Karpas-422 (cell line): ENCODE measurements around the gene MRLN. TPM values are rescaled to one million over a fixed set of nuclear protein-coding genes. Genes with fewer than 3 reads are reported as not detected.
"Not testable (repeated sequence)": the region's sequence is repeated elsewhere in the genome, so short reads cannot be mapped to it uniquely, and the experiment has no call there.

Experiments
- DNase-seq: peaks from one replicate; pipeline ENCODE4 v3.0.0-alpha.2; 2015
- H2AFZ ChIP-seq: fragments of 200-600 bp; sonication (generic); 2 replicates; pipeline ENCODE4 v1.6.1; 2014; ENCODE audit warnings: antibody characterized with exemption, low read length, mixed read lengths
- H3K27ac ChIP-seq: fragments of 200-600 bp; sonication (generic); 2 replicates; pipeline ENCODE4 v1.5.1; 2014; ENCODE audit warnings: mild to moderate bottlenecking, low read length, moderate library complexity
- H3K27me3 ChIP-seq: fragments of 200-600 bp; sonication (generic); 2 replicates; pipeline ENCODE4 v1.6.1; 2014; ENCODE audit warnings: low read length, mixed read lengths
- H3K36me3 ChIP-seq: fragments of 200-600 bp; sonication (generic); 2 replicates; pipeline ENCODE4 v1.6.1; 2014; ENCODE audit warnings: low read length, mixed read lengths; ENCODE audit not compliant: insufficient read depth
- H3K4me1 ChIP-seq: fragments of 200-600 bp; sonication (generic); 2 replicates; pipeline ENCODE4 v1.6.1; 2014; ENCODE audit warnings: mild to moderate bottlenecking, low read length, mixed read lengths
- H3K4me2 ChIP-seq: fragments of 200-600 bp; sonication (generic); 2 replicates; pipeline ENCODE4 v1.6.1; 2014; ENCODE audit warnings: low read length, low read depth, mild to moderate bottlenecking; ENCODE audit not compliant: poor library complexity, severe bottlenecking
- H3K4me3 ChIP-seq: fragments of 200-600 bp; sonication (generic); 2 replicates; pipeline ENCODE4 v1.5.1; 2014; ENCODE audit warnings: mild to moderate bottlenecking, antibody characterized with exemption, low read length, mixed read lengths
- H3K79me2 ChIP-seq: fragments of 200-600 bp; sonication (generic); 2 replicates; pipeline ENCODE4 v1.6.1; 2014; ENCODE audit warnings: mild to moderate bottlenecking, low read length, mixed read lengths
- H3K9ac ChIP-seq: fragments of 200-600 bp; sonication (generic); 2 replicates; pipeline ENCODE4 v1.6.0; 2014; ENCODE audit warnings: low read length
- H3K9me2 ChIP-seq: fragments of 200-600 bp; sonication (generic), shearing (Covaris generic); replicated peaks from 2 replicates; pipeline ENCODE4 v1.6.0; 2014; ENCODE audit warnings: mild to moderate bottlenecking, low read length, moderate library complexity; ENCODE audit not compliant: insufficient read depth
- H3K9me3 ChIP-seq: fragments of 300-700, 200-600 bp; sonication (generic); 2 replicates; pipeline ENCODE4 v1.6.1; 2014; ENCODE audit warnings: low read length, mixed read lengths
- H4K20me1 ChIP-seq: fragments of 200-600 bp; sonication (generic); 2 replicates; pipeline ENCODE4 v1.6.1; 2014; ENCODE audit warnings: mild to moderate bottlenecking, antibody characterized with exemption, low read length, low read depth; ENCODE audit not compliant: insufficient read depth
- total RNA-seq: library from RNA; depleted of rRNA; stranded (reverse); fragments of >200 nt; shearing (Covaris generic); gene quantifications from 2 replicates; pipeline ENCODE4 v1.2.3, GENCODE V29; 2014; ENCODE audit warnings: low replicate concordance

Gene MRLN
- total RNA-seq, 1 experiment from 2014 or later, result not detected

DNA sequence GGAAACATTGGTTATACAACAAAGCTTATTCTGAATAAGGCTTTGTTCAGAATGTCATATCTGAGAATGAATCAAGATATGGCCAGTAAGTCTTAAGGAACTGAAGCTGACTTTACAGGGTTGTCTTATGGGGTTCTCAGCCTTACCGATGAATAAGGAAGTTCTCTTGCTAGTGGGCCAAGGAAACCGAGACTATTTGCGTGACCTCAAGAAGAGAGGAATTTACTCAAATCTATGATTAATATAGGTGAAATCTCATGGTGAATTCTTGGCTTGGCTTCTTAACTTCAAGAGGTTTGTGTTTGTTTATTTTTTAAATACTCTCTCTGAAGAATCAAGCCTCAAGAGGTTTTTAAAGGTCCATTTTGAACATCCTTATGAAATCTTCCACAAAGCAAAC lies 4.7 kb upstream of the MRLN start:
- Histone ChIP-seq H3K9me2 (no peaks in the 10 kb centered on the region), H3K9ac (no peak overlapping the region), H3K4me3 (no peak overlapping the region), H3K4me1 (no peaks in the 10 kb centered on the region), H3K27ac (no peak overlapping the region), H3K4me2 (no peak overlapping the region), H3K36me3 (no peaks in the 10 kb centered on the region), H3K27me3 (no peaks in the 10 kb centered on the region), H2AFZ (no peak overlapping the region), H4K20me1 (no peaks in the 10 kb centered on the region), H3K9me3 (no peaks in the 10 kb centered on the region), H3K79me2 (no peaks in the 10 kb centered on the region)
- DNase-seq, result no peak

GRCh38 chr10:59754951-59755350 lies 1.7 kb upstream of the MRLN start:
- H4K20me1 ChIP-seq, result no peaks in the 10 kb centered on the region
- H3K27me3 ChIP-seq, result no peaks in the 10 kb centered on the region
- no peaks in the 10 kb centered on the region for H3K9me3 ChIP-seq
- H3K4me3 ChIP-seq, result no peak overlapping the region
- H3K27ac ChIP-seq, result no peak overlapping the region
- DNase-seq, result no peak
- H3K9me2 ChIP-seq, result no peaks in the 10 kb centered on the region
- no peak overlapping the region for H3K4me2 ChIP-seq
- no peak overlapping the region for H2AFZ ChIP-seq
- no peaks in the 10 kb centered on the region for H3K36me3 ChIP-seq
- no peaks in the 10 kb centered on the region for H3K79me2 ChIP-seq
- H3K4me1 ChIP-seq, result peaks cover 8% of the 10 kb centered on the region
- H3K9ac ChIP-seq, result no peak overlapping the region

DNA sequence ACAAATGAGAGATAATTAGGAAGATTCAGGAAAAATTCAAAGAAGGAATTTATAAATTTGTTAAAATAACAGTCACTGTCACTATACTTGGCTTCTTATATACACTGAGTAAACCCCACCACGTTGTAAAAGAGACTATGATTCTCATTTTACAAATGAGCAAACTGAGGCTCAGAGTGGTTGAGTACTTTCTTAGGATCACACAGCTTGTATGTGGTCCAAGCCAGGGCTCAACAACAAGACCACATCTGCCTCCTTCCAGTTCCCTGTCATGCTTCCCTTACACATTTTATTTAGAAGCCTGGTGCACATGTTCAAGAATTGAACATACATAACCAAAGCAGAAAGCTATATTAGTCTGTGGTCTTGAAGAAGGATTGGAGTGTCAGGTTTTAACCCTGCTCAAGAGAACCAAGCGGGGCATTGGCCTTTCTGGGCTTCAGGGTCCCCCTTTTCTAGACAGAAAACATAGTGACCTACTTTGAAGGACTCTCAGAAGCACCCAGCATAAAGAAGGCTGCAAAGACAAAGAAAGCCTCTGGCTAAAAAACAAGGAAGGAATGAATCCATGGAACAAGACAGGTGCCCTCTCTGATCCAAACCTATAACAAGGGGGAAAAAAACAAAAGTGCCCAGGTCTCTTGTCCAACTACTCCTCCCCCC lies 846 bp downstream of the MRLN start:
- no peak for DNase-seq

DNA sequence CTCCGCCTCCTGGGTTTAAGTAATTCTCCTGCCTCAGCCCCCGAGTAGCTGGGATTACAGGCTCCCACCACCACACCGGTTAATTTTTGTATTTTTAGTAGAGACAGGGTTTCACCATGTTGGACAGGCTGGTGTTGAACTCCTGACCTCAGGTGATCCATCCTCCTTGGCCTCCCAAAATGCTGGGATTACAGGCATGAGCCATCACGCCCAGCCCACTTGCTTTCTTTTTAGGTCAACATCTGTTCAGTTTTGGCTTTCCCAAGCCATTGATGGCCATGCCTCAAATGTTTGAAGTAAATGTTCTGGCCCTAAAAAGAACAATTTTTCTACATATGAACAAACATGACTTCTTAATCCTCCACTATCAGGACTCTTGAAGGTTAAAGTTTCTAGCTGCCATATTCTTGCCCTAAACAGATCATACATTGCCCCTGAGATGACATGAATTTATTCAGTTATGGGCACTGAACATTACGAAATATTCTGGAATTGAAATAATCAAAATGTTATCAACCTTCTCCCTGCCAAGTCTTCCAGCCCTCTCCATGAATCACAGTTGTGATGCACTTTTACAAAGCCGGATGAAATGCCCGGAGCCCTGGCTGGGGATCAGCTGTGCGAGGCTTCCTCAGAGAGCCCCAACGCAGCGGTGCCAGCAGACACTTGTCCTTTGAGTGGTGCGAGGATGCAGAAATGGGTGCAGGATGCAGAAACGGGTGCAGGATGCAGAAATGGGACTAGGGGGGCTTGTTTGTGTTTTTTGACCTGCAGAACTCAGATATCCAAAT lies 2.9 kb downstream of the MRLN start:
- Histone ChIP-seq H3K4me3 (no peak overlapping the region), H3K4me2 (no peak overlapping the region), H3K27me3 (no peaks in the 10 kb centered on the region), H3K9ac (no peak overlapping the region), H4K20me1 (no peaks in the 10 kb centered on the region), H3K4me1 (peaks cover 8% of the 10 kb centered on the region), H3K9me3 (no peaks in the 10 kb centered on the region), H3K9me2 (no peaks in the 10 kb centered on the region), H3K27ac (no peak overlapping the region), H3K79me2 (no peaks in the 10 kb centered on the region), H2AFZ (no peak overlapping the region), H3K36me3 (no peaks in the 10 kb centered on the region)
- no peak for DNase-seq

More for the DNA sequence above, 846 bp downstream of the MRLN start:
- Histone ChIP-seq H4K20me1 (no peaks in the 10 kb centered on the region), H3K27ac (no peak overlapping the region), H3K36me3 (no peaks in the 10 kb centered on the region), H3K79me2 (no peaks in the 10 kb centered on the region), H3K4me1 (peaks cover 8% of the 10 kb centered on the region), H3K9me3 (no peaks in the 10 kb centered on the region), H3K27me3 (no peaks in the 10 kb centered on the region), H3K4me2 (no peak overlapping the region), H3K4me3 (no peak overlapping the region), H2AFZ (no peak overlapping the region), H3K9me2 (no peaks in the 10 kb centered on the region), H3K9ac (no peak overlapping the region)

DNA sequence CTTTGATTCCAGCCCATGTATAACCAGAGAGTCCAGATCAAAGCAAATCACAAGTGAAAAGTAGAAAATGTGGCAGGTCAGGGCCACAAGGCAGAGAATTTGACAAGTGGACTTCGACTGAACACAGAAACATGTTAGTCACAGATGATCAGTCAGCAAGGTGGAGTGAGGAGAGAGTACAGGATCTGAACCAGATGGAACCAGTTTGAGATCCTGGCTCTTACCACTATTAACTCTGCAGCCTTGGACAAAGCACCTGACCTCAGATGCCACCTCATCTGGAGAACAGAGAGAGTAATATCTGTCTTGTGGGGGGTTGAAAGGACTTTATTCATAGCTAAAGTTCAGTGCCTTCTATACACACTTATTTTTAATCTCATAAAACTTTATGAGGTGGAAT lies 4.4 kb downstream of the MRLN start:
- Histone ChIP-seq H4K20me1 (no peaks in the 10 kb centered on the region), H3K4me2 (no peak overlapping the region), H3K9me3 (no peaks in the 10 kb centered on the region)

GRCh38 chr10:59745163-59745650 lies 8.0 kb downstream of the MRLN start:
- Histone ChIP-seq H3K4me1 (no peaks in the 10 kb centered on the region), H2AFZ (no peak overlapping the region), H3K9me3 (no peaks in the 10 kb centered on the region), H3K9ac (no peak overlapping the region), H3K4me2 (no peak overlapping the region), H3K9me2 (no peaks in the 10 kb centered on the region), H3K27me3 (no peaks in the 10 kb centered on the region), H3K27ac (no peak overlapping the region), H3K79me2 (no peaks in the 10 kb centered on the region), H4K20me1 (no peaks in the 10 kb centered on the region), H3K36me3 (no peaks in the 10 kb centered on the region), H3K4me3 (no peak overlapping the region)
- DNase-seq, result no peak

More for the DNA sequence above, 4.4 kb downstream of the MRLN start:
- Histone ChIP-seq H3K79me2 (no peaks in the 10 kb centered on the region), H3K27ac (no peak overlapping the region), H3K9me2 (no peaks in the 10 kb centered on the region), H3K4me3 (no peak overlapping the region), H2AFZ (no peak overlapping the region), H3K27me3 (no peaks in the 10 kb centered on the region), H3K9ac (no peak overlapping the region), H3K36me3 (no peaks in the 10 kb centered on the region), H3K4me1 (peaks cover 8% of the 10 kb centered on the region)
- no peak for DNase-seq

GRCh38 chr10:59744762-59745161 lies 8.5 kb downstream of the MRLN start:
- H3K79me2 ChIP-seq, H2AFZ ChIP-seq, H3K9me3 ChIP-seq, H3K4me3 ChIP-seq, H3K4me2 ChIP-seq, H3K36me3 ChIP-seq, H3K27ac ChIP-seq, DNase-seq, H3K9me2 ChIP-seq, H3K27me3 ChIP-seq, H4K20me1 ChIP-seq, H3K4me1 ChIP-seq, H3K9ac ChIP-seq: not testable (repeated sequence)

DNA sequence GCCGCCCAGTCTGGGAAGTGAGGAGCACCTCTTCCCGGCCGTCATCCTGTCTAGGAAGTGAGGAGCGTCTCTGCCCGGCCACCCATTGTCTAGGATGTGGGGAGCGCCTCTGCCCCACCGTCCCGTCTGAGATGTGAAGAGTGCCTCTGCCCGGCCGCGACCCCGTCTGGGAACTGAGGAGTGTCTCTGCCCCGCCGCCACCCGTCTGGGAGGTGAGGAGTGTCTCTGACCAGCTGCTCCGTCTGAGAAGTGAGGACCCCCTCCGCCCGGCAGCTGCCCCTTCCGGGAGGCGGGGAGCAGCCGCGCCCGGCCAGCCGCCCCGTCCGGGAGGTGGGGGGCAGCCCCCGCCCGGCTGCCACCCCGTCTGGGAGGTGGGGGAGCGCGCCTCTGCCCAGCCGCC lies 9.1 kb downstream of the MRLN start:
- H4K20me1 ChIP-seq, H3K4me1 ChIP-seq, H2AFZ ChIP-seq, H3K9me3 ChIP-seq, H3K4me2 ChIP-seq, H3K27ac ChIP-seq, H3K27me3 ChIP-seq, H3K36me3 ChIP-seq, H3K4me3 ChIP-seq, H3K9me2 ChIP-seq, H3K9ac ChIP-seq, H3K79me2 ChIP-seq, DNase-seq: not testable (repeated sequence)
